Erythroblast (primary cell): Measurements from ENCODE around the gene DOCK4.

Experiments
- GATA1 ChIP-seq: IDR thresholded peaks from 2 replicates; pipeline ENCODE4 v1.6.1; 2011; ENCODE audit warnings: low read depth, mild to moderate bottlenecking, control low read depth, low read length, moderate library complexity
- POLR2A ChIP-seq: IDR thresholded peaks from 2 replicates; pipeline ENCODE4 v1.6.1; 2011; ENCODE audit warnings: mild to moderate bottlenecking, low read length

DNA sequence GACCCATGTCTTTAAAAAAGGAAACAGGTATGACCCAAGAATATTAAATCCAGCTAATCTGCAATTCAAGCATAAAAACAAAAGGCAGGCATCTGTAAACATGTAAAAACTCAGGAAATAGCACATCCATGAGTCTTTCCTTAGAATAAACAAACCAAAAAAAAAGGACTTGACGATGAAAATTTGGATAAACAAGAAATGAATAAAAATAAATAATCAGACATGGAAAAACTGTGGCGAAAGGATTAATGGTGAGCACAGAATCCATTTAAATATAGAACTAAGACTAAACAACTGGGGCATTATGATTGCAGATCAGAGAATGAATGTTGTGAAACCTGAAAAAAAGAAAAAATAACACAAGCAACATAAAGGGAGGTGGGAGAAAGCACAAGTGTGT, 170.1 kb downstream of the DOCK4 start:
- TF ChIP-seq POLR2A (no peak), GATA1 (no peak)
